A549 (cell line): ENCODE results near the gene SAXO1.

Experiments
- CHD2 ChIP-seq: fragments of 150-350 bp; IDR thresholded peaks from 2 replicates; pipeline ENCODE4 v1.6.1; 2014; ENCODE audit warnings: low read length; ENCODE audit not compliant: partially characterized antibody
- CTCF ChIP-seq: fragments of >200 bp; sonication (Bioruptor Twin); formaldehyde crosslinking; IDR thresholded peaks from 3 replicates; pipeline ENCODE4 v1.5.1; 2016
- ESRRA ChIP-seq: fragments of 150-350 bp; IDR thresholded peaks from 2 replicates; pipeline ENCODE4 v1.6.1; 2014; ENCODE audit warnings: mild to moderate bottlenecking, low read length, borderline replicate concordance
- KDM5A ChIP-seq: fragments of 200-600 bp; sonication (generic); IDR thresholded peaks from 2 replicates; pipeline ENCODE4 v1.6.1; 2016; ENCODE audit warnings: antibody characterized with exemption, mild to moderate bottlenecking
- POLR2A ChIP-seq: IDR thresholded peaks from 2 replicates; pipeline ENCODE4 v1.6.1; 2012; ENCODE audit warnings: mild to moderate bottlenecking, low read length
- REST ChIP-seq: fragments of 200-600 bp; sonication (generic); IDR thresholded peaks from 2 replicates; pipeline ENCODE4 v1.6.1; 2016; ENCODE audit warnings: antibody characterized with exemption, mild to moderate bottlenecking, moderate library complexity
- RFX5 ChIP-seq: fragments of 450-650 bp; IDR thresholded peaks from 2 replicates; pipeline ENCODE4 v1.7.1; 2014; ENCODE audit warnings: antibody characterized with exemption, mild to moderate bottlenecking, moderate library complexity
- RNF2 ChIP-seq: fragments of 200-600 bp; sonication (generic); IDR thresholded peaks from 2 replicates; pipeline ENCODE4 v1.6.1; 2016; ENCODE audit warnings: low read depth, mild to moderate bottlenecking, antibody characterized with exemption, moderate library complexity, borderline replicate concordance
- TP53 ChIP-seq: fragments of 250-450 bp; sonication (Bioruptor Pico); IDR thresholded peaks from 2 replicates; pipeline ENCODE4 v1.5.0; 2021; ENCODE audit warnings: mild to moderate bottlenecking, moderate library complexity
- TF ChIP-seq, protein P1 (sequence below): IDR thresholded peaks from 2 replicates; pipeline ENCODE4 v1.6.1; 2012
- TF ChIP-seq, protein P2 (sequence below): fragments of 450-650 bp; IDR thresholded peaks from 2 replicates; pipeline ENCODE4 v1.6.1; 2014; ENCODE audit warnings: antibody characterized with exemption

GRCh38 chr9:18941060-18941740, 91.8 kb downstream of the SAXO1 start:
- TF ChIP-seq CHD2 (no peak), CTCF (no peak), POLR2A (no peak), RNF2 (no peak), REST (no peak), ESRRA (no peak), TP53 (CRISPR knock-in tag) (no peak), KDM5A (no peak), RFX5 (no peak)
- TF ChIP-seq, protein P1, sequence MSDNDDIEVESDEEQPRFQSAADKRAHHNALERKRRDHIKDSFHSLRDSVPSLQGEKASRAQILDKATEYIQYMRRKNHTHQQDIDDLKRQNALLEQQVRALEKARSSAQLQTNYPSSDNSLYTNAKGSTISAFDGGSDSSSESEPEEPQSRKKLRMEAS = no peak
- TF ChIP-seq, protein P2, sequence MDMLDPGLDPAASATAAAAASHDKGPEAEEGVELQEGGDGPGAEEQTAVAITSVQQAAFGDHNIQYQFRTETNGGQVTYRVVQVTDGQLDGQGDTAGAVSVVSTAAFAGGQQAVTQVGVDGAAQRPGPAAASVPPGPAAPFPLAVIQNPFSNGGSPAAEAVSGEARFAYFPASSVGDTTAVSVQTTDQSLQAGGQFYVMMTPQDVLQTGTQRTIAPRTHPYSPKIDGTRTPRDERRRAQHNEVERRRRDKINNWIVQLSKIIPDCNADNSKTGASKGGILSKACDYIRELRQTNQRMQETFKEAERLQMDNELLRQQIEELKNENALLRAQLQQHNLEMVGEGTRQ = no peak
